GM21360 (cell line): ENCODE data around the gene ADK.
"Not testable (repeated sequence)": the region's sequence is repeated elsewhere in the genome, so short reads cannot be mapped to it uniquely, and the experiment has no call there.

Source experiments
- ATAC-seq: cut with Tn5 transposase; IDR thresholded peaks from one replicate; pipeline ENCODE4 v1.9.1; 2021; ENCODE audit warnings: mild to moderate bottlenecking, moderate library complexity; ENCODE audit not compliant: unreplicated experiment

ADK gene

DNA sequence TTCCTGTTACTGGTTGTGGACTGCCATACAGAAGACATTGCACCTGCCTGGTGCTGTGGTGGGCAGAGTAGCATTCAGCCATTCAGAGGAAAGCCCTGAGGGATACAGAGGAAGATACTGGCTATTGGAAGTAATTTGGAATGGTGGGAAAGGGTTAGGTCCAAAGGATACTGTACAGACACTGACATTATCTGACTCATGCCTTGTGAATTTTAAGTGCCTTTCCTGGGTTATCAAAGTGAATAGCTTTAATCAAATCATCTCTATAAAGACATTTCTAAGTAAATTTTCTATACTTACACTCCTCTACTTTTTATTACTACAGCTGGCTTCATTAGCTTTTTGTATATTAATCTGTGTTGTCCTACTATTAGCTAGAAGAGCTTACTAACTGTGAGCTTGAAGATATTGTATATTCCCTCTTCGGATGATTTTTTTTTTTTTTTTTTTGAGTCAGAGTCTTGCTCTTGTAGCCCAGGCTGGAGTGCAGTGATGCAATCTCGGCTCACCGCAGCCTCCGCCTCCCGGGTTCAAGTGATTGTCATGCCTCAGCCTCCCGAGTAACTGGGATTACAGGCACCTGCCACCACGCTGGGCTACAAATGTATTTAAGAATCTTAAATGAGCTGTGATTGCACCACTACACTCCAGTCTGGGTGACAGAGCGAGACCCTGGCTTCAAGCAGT lies 186.5 kb downstream of the ADK start:
- ATAC-seq = no peak

- no peak for ATAC-seq
These were observed 192.0 kb downstream of the ADK start for GRCh38 chr10:74342991-74343390.

- no peak for ATAC-seq
These were observed 192.8 kb downstream of the ADK start for GRCh38 chr10:74343804-74344203.

DNA sequence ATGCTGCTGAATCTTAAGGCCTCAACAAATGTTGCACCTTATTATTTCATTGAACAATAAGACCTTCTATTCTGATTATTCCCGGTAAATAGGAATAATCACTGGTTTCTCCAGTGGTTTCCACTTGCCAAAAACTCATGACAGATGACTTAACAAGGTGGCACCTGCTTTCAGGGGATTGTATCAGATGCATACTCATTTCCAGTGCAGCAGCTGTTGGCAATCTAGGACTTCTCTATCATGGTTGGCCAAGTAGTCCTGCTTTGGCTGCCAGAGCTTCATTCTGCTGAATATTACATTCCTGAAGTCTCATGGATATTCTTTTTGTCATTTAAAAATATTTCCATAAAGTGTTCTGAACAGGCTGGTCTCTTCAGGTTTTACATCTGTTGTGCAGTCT lies 193.3 kb downstream of the ADK start:
- no peak for ATAC-seq

- no peak for ATAC-seq
These were observed 196.5 kb downstream of the ADK start for GRCh38 chr10:74347522-74347921.

GRCh38 chr10:74353021-74353420 lies 202.0 kb downstream of the ADK start:
- ATAC-seq = not testable (repeated sequence)

DNA sequence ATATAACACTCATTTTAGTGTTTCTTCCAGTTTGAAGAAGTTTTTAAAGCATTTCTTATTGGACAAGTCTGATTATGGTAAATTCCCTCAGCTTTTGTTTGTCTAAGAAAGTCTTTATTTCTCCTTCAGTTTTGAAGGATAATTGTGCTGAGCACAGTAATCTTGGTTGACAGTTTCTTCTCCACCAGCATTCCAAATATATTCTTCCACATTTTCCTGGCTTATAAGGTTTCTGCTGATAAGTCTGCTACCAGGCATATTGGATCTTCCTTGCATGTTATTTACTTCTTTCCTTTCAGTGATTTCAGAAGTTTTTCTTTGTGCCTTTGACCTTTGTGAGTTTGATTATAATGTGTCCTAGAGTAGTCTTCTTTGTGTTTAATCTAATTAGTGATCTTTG lies 210.7 kb downstream of the ADK start:
- no peak for ATAC-seq

- ATAC-seq = no peak
These were observed 212.7 kb downstream of the ADK start for GRCh38 chr10:74363727-74364126.

DNA sequence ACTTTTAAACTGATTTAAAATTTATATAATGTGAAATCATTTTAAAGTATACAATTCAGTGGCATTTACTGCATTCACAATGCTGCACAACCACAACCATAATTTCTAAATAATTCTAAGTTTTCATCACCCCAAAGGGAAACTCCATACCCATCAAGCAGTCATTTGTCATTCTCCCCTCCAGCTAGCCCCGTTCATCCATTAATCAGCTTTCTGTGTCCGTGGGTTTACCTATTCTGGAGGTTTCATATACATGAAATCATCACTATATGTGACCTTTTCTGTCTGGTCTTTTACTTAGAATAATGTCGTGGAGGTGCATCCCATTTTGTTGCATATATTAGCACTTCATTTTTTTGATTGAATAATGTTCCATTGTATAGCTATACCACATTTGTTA lies 214.1 kb downstream of the ADK start:
- no peak for ATAC-seq

GRCh38 chr10:74371696-74372095 lies 220.7 kb downstream of the ADK start:
- no peak for ATAC-seq

DNA sequence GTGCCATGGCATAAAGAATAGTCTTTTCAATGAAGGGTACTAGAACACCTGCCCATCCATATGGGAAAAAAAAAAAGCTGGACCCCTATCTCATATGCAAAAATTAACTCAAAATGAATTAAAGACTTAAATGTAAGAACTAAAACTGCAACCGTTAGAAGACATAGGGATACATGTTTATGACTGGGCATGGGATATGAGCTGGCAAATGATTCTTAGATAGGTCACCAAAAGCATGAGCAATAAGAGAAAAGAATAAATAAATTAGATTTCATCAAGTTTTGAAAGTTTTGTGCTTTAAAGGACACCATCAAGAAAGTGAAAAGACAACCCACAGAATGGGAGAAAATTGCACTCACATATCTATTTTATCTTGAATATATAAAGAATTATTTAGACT lies 222.0 kb downstream of the ADK start:
- no peak for ATAC-seq

- ATAC-seq = no peak
These were observed 226.5 kb downstream of the ADK start for GRCh38 chr10:74377476-74377875.

DNA sequence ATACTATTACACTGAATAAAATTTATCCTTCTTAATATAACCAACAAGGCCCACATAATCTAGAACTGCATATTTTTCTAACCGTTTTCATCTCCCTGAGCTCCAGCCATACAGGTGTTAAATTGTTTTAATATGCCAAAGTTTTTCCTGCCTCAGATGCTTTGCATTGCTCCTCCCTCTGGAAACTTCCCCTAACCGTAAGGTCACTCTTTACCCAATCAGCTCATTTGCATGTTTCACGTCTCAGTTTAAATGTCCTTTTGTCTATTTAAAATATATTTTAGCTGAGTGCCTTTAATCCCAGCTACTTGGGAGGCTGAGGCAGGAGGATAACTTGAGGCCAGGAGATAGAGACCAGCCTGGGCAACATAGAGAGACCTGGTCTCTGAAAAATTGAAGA lies 228.5 kb downstream of the ADK start:
- ATAC-seq = no peak

GRCh38 chr10:74380795-74381194 lies 229.8 kb downstream of the ADK start:
- ATAC-seq = no peak

- no peak for ATAC-seq
These were observed 230.4 kb downstream of the ADK start for GRCh38 chr10:74381291-74381853.

DNA sequence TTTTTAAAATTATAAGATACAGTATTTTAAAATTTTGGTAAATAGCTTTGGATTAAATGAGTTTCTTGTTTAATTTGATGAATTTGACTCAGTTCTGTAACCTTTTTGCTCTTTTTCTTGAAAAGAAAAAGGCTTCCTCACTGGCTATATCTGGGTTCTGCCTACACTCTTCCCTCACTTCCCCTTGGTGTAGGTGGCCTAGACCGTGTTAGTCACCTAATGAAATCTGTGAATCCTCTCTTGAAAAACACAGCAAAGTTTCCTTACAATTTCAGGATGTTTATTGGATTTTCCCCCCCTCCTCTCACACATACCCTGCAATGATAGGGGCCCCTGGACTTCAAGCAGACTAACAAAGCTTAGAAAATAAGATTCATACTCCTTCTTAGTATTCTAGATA lies 231.6 kb downstream of the ADK start:
- no peak for ATAC-seq

- ATAC-seq = no peak
These were observed 232.6 kb downstream of the ADK start for GRCh38 chr10:74383642-74384041.

GRCh38 chr10:74384615-74385183 lies 233.7 kb downstream of the ADK start:
- no peak for ATAC-seq

GRCh38 chr10:74388801-74389200 lies 237.8 kb downstream of the ADK start:
- ATAC-seq = no peak

GRCh38 chr10:74391786-74392185 lies 240.8 kb downstream of the ADK start:
- ATAC-seq = no peak

- no peak for ATAC-seq
These were observed 243.5 kb downstream of the ADK start for GRCh38 chr10:74394416-74394969.

GRCh38 chr10:74400186-74400585 lies 249.2 kb downstream of the ADK start:
- ATAC-seq = no peak
